A673 (cell line): ENCODE measurements around the gene NUCKS1. TPM values are rescaled to one million over a fixed set of nuclear protein-coding genes. Genes with fewer than 3 reads are reported as not detected.

Source experiments
- BruUV-seq: library from RNA; stranded (reverse); fragments of 400-500 nt; replicated peaks from 2 replicates; lab custom pipeline; 2021; lab: Mats Ljungman, UMichigan
- CTCF ChIA-PET: fragments of 300-600 bp; sonication (Branson Sonifier 250); formaldehyde crosslinking; loops from one replicate; lab custom pipeline; 2022; ENCODE audit warnings: antibody characterized with exemption; lab: Charles Lee
- POLR2A ChIA-PET: fragments of 300-600 bp; sonication (Branson Sonifier 250); formaldehyde crosslinking; loops from one replicate; lab custom pipeline; 2022; ENCODE audit warnings: antibody characterized with exemption; ENCODE audit not compliant: low non-redundant PET; lab: Charles Lee
- DNase-seq: peaks from one replicate; pipeline ENCODE4 v3.0.0-alpha.2; 2015; ENCODE audit warnings: low spot score
- H3K27ac ChIP-seq: fragments of 200-600 bp; sonication (generic); 2 replicates; pipeline ENCODE4 v1.5.1; 2016; ENCODE audit warnings: mixed run types, low read depth, mild to moderate bottlenecking, mixed read lengths, antibody characterized with exemption, low read length; ENCODE audit not compliant: poor library complexity, severe bottlenecking
- H3K27me3 ChIP-seq: fragments of 200-600 bp; sonication (generic); replicated peaks from 2 replicates; pipeline ENCODE4 v1.6.1; 2017; ENCODE audit warnings: mixed run types, low read depth, mild to moderate bottlenecking, mixed read lengths, antibody characterized with exemption, low read length; ENCODE audit not compliant: insufficient read depth, poor library complexity
- H3K36me3 ChIP-seq: fragments of 200-600 bp; sonication (generic); 2 replicates; pipeline ENCODE4 v1.6.1; 2016; ENCODE audit warnings: mixed run types, mild to moderate bottlenecking, mixed read lengths, antibody characterized with exemption, low read length; ENCODE audit not compliant: insufficient read depth, poor library complexity, severe bottlenecking
- H3K4me1 ChIP-seq: fragments of 200-600 bp; sonication (generic); 2 replicates; pipeline ENCODE4 v1.6.1; 2017; ENCODE audit warnings: mixed run types, mild to moderate bottlenecking, mixed read lengths, antibody characterized with exemption, low read length; ENCODE audit not compliant: insufficient read depth, poor library complexity, severe bottlenecking
- H3K4me3 ChIP-seq: fragments of 200-600 bp; sonication (generic); 2 replicates; pipeline ENCODE4 v1.5.1; 2016; ENCODE audit warnings: low read depth, mixed run types, mild to moderate bottlenecking, mixed read lengths, low read length; ENCODE audit not compliant: poor library complexity, severe bottlenecking
- H3K9me3 ChIP-seq: fragments of 200-600 bp; sonication (generic); 2 replicates; pipeline ENCODE4 v1.6.1; 2016; ENCODE audit warnings: mixed run types, low read depth, mild to moderate bottlenecking, mixed read lengths, antibody characterized with exemption, low read length; ENCODE audit not compliant: poor library complexity, severe bottlenecking
- CTCF ChIP-seq: fragments of 300-800, 200-600 bp; sonication (generic); conservative IDR thresholded peaks from 2 replicates; pipeline ENCODE4 v1.5.1; 2017; ENCODE audit warnings: low read depth, mild to moderate bottlenecking, antibody characterized with exemption, low read length, moderate library complexity, mixed read lengths
- EZH2 ChIP-seq: fragments of 200-600 bp; sonication (generic); IDR thresholded peaks from 2 replicates; pipeline ENCODE4 v1.6.1; 2017; ENCODE audit warnings: borderline replicate concordance, low read depth, mild to moderate bottlenecking, mixed read lengths, antibody characterized with exemption, low read length; ENCODE audit not compliant: poor library complexity, severe bottlenecking
- intact Hi-C: fragments of 100-400 bp; cut with micrococcal nuclease; formaldehyde crosslinking; loops from one replicate; pipeline ENCODE4 v1.10.0; 2022; ENCODE audit not compliant: unreplicated experiment
- total RNA-seq: library from RNA; stranded (reverse); gene quantifications from 2 replicates; pipeline ENCODE4 v1.2.3, GENCODE V29; 2021

NUCKS1 gene
- total RNA-seq, 1 experiment from 2014 or later = 437 TPM

- Histone ChIP-seq H3K9me3 (no peaks in the 10 kb centered on the region), H3K27me3 (no peaks in the 10 kb centered on the region), H3K4me3 (no peak overlapping the region), H3K36me3 (no peaks in the 10 kb centered on the region), H3K27ac (no peak overlapping the region), H3K4me1 (no peaks in the 10 kb centered on the region)
- DNase-seq = no peak
- intact Hi-C loops = no loop called here
- ChIA-PET POLR2A (no interaction called here), CTCF (no interaction called here)
- TF ChIP-seq CTCF (no peak), EZH2 (no peak)
- no TSS peak for BruUV-seq
Observed at GRCh38 chr1:205756552-205756951, 6.6 kb upstream of the NUCKS1 start.

GRCh38 chr1:205754857-205755256, 4.9 kb upstream of the NUCKS1 start:
- intact Hi-C loops = no loop called here
- no TSS peak for BruUV-seq

DNA sequence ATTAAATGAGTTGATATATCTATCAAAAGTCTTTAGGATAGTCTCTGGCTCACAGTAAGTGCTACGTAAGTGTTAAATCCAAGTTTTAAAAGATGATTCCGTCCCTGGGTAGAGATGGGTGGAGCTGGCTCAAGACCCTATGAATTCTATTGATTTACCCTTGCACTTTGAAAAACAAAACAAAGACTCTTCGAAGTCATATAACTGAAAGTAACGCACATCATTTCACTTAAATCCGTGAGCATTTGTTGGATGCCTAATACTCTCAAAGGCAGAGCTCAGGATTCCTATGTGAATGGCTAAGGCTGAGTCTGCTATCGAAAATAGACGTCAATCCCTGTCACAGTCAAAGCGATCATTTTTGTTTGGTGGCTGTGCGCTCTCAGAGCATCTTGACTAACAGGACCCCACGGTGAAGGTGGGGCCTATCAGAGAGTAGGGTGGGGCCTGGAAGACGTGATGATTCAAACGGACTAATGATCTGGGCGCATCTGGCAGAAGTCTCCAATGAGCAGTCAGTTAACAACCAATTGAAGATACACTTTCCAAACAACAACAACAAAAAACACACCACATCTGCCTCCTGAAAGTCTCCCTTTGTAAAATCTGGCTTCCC, 1.2 kb upstream of the NUCKS1 start:
- ChIA-PET POLR2A (no interaction called here), CTCF (no interaction called here)
- H3K27ac ChIP-seq = no peak overlapping the region
- peak; percentile 36 for DNase-seq
- no peak overlapping the region for H3K4me3 ChIP-seq
- no peaks in the 10 kb centered on the region for H3K9me3 ChIP-seq
- no TSS peak for BruUV-seq
- H3K4me1 ChIP-seq = peaks cover 19% of the 10 kb centered on the region
- peaks cover 18% of the 10 kb centered on the region for H3K36me3 ChIP-seq
- H3K27me3 ChIP-seq = no peaks in the 10 kb centered on the region
- intact Hi-C loops = no loop called here
- TF ChIP-seq CTCF (no peak), EZH2 (no peak)

More at GRCh38 chr1:205754857-205755256, 4.9 kb upstream of the NUCKS1 start:
- TF ChIP-seq CTCF = no peak
- no peak for TF ChIP-seq EZH2
- no peaks in the 10 kb centered on the region for H3K4me1 ChIP-seq
- H3K4me3 ChIP-seq = no peak overlapping the region
- no peaks in the 10 kb centered on the region for H3K9me3 ChIP-seq
- ChIA-PET POLR2A (no interaction called here), CTCF (no interaction called here)
- H3K27me3 ChIP-seq = no peaks in the 10 kb centered on the region
- H3K36me3 ChIP-seq = no peaks in the 10 kb centered on the region
- no peak for DNase-seq
- H3K27ac ChIP-seq = no peak overlapping the region
